Effector CD4-positive, alpha-beta T cell (primary cell): ENCODE data around the gene JADE2.
A peak's percentile ranks its signal among the peaks of the same experiment; 100 is the strongest.

ENCODE experiments used
- DNase-seq: peaks from one replicate; pipeline ENCODE4 v3.0.0-alpha.2; 2020

Gene JADE2

DNA sequence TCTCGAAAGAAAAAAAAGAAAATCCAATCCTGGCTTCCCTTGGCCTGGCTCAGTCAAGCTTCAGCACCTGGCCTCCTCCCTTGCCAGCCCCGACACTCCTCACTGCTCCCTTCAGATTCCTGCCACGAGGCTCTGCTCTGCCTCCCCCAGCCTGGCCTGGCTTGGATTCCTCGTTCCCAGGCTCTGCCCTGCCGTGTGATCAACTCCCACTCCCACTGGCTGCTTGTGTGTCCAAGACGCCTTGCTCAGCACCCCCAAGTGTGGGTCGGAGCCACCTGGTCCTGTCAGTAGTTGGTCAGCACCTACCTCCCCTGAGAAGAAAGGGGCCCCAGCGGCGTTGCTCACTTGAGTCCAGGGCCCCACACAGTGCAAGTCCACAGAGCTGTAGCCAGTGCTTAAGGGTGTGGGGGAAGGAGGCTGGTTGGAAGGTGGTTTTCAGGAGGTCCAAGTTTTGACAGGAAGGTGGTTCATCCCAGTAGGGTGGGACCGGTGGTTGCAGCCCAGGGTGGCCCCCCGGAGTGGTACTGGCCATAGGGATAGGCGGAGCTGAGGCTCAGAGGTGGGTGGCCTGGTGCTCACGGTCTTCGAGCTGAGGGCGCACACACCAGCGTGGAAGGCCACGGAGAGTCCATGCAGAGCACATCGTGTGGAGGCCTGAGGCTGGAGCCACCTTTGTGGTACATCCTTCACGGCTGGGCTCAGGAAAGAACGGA, 46.4 kb downstream of the JADE2 start:
- DNase-seq = no peak

DNA sequence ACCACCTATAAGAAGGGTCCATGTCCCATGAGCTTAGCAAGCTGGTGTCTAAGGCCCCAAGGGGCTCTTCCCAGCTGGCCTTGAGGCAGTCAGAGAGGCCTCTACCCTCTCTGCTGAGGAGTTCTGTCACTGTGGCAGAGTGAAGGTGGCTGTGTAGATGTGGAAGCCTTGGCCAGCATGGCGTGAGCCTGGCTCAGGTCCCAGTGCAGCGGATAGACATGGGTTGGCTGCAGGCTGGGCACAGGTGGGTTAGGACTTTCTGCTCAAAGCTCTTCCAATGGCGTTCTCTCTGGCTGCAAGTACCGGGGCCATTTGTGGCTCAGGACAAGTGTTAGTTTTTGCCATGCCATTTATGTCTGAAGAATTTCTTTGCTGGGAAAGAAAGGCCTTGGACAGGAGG, 47.3 kb downstream of the JADE2 start:
- no peak for DNase-seq

DNA sequence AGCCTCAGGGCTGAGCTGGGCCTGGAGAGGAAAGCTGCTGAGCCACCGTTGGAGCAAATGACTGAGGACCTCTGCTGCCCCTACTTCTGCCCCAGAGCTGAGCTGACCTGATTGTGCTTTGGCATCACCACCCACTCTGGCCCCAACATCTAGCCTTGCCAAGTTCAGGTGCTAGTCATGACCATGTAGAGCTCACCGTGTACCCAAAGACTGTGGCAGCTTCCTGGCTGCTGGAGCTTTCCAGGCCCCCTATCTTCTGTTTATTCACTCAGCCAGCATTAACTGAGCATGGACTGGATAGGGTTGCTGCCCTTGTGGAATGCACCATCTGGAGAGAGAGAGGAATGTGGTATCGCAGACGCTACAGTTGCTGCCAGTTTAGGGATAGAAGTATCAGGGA, 49.1 kb downstream of the JADE2 start:
- no peak for DNase-seq

DNA sequence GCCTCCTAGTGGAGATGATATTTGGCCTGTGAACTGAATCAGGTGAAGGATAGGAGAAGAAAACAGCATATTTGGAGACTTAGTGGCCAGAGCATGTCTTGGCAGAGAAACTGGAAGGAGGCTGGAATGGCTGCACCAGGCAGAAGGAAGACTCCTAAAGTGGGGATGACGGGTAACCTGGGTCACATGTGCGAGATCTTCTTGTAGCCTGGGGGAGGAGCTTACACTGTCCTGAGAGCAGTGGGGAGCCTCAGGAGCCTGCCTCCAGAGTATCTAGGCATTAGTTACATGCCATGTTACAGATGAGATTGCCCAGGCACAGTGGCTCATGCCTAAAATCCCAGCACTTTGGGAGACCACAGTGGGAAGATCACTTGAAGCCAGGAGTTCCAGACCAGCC, 49.8 kb downstream of the JADE2 start:
- DNase-seq = no peak

DNA sequence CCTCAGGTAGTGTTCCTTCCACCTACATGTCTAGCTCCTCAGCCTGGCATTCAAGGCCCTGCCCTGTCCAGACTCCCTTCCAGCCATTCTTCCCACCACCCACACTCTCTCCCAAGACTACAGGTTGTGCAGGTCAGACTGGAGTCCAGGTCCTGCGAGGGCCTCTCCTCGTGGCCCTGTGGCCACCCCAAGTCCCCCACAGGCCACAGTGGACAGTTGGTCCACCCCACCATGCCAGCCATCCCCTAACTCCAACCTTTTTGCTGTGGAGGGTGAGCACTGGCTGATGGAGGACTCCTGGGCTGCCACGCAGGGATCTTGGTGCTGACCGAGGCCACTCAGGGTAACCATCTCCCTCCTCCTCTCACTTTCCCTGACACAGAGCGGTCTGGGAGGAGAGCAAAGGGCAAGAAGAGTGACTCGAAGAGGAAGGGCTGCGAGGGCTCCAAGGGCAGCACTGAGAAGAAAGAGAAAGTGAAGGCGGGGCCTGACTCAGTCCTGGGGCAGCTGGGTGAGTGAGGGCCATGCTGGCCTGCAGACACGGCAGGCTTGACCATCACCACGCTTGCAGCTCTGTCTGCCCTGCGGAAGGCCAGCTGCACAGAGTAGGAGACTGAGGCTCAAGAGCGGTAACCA, 51.0 kb downstream of the JADE2 start:
- no peak for DNase-seq

DNA sequence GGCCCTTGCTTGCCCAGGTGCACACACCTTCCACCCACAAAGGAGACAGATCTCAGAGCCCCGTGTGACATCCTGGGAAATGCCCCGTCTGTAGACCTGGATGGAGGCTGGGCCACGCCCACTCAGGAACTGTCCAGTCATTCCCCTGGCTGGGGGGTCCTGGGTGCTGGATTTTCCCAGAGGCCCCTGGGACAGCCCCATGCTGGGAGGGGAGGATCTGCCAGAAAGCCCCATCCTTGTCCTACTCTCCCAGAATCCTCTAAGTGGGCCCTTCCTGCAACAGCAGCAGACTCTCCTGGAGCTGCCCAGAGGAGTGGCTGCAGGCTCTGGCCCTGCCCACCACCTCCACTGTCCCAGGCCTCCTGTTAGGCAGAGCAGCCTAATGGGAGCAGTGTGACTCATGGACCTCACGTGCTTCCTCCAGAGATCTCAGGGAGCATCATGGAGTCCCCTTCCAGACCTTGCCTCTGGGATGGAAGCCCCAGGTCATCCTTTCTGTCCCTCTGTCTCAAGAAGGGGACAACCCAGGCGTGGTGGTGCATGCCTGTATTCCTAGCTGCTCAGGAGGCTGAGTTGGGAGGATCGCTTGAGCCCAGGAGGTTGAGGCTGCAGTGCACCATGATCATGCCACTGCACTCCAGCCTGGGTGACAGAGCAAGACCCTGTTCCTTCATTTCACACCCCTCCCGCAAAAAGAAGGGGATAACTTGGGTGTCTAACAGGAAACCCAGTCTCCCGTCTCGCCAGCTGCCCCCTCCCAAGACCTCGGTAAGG, 51.7 kb downstream of the JADE2 start:
- DNase-seq = no peak

DNA sequence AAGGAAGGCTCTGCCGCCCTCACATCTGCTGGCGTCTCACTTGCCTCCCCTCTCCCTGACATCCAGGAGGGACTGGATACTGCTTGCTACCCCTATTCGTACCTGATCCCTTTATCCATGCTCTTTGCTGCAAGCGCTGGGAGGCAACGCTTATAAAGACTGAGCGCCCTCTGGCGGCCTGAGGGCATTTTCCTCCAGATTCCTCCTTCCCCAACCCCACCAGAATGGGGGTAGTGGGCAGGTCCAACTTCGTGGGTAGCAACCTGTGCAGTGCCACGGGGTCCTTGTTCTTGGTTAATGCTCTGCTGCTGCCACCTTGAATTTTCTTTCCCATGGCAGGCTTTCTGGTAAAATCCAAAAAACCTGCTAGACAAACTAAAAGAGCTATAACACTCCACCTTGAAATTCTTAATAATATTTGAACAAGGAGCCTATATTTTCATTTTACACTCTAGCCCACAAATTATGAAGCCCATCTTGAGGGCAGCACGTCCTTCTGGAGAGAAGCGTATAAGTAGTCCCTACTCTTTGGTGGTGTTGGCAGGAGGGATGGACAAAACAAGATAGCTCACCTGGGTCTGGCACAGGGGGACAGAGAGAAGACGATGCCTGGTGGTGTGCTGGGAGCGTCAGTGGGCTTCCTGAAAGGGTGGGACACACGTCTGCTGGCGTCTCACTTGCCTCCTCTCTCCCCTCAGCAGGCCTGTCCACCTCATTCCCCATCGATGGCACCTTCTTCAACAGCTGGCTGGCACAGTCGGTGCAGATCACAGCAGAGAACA, 52.5 kb downstream of the JADE2 start:
- peak; percentile 69 for DNase-seq

DNA sequence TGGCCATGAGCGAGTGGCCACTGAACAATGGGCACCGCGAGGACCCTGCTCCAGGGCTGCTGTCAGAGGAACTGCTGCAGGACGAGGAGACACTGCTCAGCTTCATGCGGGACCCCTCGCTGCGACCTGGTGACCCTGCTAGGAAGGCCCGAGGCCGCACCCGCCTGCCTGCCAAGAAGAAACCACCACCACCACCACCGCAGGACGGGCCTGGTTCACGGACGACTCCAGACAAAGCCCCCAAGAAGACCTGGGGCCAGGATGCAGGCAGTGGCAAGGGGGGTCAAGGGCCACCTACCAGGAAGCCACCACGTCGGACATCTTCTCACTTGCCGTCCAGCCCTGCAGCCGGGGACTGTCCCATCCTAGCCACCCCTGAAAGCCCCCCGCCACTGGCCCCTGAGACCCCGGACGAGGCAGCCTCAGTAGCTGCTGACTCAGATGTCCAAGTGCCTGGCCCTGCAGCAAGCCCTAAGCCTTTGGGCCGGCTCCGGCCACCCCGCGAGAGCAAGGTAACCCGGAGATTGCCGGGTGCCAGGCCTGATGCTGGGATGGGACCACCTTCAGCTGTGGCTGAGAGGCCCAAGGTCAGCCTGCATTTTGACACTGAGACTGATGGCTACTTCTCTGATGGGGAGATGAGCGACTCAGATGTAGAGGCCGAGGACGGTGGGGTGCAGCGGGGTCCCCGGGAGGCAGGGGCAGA, 53.3 kb downstream of the JADE2 start:
- DNase-seq = no peak

DNA sequence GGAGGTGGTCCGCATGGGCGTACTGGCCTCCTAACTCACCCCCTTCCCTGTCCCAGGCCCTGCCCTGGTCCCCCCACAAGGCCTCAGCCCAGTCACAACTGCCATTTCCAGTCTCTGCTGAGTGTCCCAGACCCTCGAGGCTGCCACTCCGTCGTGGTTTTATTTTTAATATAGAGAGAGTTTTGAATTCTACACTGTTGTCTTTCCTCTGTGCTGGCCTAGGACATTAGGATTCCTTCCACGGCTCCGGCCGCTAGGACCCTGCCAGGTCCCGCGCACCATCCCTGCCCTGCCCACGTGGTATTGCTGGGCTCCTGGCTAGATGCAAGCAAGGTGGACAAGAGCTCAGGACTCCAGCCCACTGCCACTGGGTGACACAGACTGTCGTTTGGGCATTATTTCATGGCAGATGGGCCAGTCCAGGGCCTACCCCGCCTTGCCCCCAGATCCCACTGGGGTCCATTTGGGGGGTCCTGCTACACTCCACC, 53.9 kb downstream of the JADE2 start:
- DNase-seq = no peak

DNA sequence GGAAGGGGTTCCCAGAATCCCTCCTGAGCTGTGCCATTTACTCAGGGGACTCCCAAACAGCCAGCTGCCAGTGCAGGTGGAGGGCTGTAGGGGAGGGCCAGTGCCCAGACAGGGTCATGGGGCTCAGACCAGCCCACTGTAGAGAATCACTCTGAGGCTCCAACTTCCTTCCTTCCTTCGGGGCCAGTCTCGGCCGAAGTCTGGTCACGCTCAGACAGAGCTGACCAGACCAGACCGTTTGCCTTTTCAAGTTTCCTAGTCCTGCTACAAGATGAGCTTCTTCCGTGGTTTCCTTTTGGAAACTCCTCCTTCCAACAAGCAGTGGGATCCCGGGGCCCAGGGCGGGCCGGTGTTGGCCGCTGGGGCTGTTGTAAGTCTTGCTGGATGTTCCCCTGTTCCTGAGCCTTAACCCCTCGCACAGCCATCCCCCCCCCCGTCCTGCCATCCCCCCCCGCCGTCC, 54.6 kb downstream of the JADE2 start:
- DNase-seq = no peak

DNA sequence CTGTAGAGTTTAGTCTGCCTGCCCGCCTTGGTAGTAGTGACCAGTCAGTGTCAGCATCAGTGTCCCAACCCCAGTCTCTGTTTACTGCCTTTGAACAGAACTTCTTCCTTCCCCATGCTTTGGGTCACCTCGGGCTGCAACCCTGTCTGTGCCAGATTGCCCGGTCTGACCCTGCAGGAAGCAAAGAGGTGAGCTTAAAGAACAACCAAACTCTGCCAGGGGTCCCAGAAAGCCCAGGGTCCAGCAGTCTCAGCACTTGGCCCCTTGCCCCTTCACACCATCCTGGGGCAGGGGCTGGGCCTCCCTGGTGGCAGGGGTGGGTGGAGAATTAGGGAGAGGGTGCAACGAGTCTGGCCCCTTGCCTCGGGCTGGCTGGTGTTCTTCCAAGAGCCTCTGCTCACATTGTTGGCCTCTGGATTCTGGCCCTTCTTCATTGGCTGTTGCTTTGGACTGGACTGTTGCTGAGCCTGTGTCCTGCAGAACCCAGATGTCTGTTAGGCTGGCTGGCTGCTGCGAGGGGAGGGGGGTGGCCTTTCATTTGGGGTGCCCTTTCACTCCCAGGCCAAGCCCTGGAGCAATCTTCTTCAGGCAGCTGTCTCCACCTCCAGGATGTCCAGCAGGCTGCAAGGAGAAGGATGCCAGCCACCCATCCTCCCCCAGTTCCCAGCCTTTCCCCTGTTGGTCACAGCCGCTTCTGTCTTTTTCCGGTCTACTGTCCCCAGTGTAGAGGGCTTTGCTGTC, 55.9 kb downstream of the JADE2 start:
- DNase-seq = no peak

DNA sequence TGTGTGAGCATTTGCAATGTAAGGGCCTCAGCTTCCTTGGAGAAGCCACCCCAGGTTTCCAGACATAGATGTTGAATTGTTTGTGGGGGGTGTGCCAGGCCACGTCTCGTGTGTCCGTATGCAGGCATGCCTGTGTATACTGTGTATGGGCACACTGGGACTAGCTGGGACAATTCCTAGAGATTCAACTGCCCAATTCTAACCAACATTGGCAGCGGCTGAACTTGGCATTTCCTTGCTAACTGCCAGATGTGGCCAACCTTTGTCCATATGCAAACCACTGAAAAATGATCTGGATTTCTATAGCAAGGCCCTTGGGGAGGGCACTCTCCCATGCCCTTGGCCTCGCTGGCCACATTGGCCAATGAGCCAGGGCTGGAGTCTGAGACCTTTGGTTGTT, 56.8 kb downstream of the JADE2 start:
- no peak for DNase-seq

DNA sequence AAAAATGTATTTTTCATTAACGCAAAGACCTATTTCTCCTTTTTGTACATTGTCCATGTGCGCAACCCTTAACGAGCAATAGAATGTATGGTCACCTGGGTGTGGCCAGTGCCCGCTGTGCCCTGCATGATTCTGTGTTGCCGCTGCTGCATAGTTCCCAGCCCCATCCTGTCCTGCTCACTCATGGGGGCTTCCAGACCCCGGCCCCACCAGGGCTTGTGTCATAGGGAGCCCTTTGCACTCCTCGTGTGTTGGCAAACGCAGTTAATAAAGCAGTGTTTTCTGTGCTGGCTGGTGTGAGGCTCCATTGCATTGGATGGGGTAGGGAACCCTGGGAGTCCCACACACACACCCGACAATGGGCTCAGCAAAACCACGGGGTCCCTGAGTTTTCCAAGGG, 57.5 kb downstream of the JADE2 start:
- no peak for DNase-seq

DNA sequence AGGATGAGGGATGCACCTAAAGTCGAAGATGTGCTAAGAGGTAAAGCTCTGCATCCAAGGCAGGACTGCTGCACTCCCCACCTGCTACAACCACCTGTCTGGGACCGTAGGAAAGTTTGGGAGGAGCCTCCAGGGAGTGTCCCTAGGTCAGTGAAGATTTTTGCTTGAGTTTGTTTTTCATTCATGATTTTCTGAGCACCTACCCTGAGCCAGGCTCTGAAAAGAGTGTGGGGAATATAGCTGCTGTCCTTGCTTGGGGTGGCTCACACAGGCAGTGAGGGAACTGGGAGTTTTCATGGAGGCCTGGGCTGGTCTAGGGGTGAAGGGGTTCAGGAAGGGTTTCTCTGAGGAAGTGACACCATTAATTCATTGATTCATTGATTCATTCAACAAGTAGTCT, 58.3 kb downstream of the JADE2 start:
- DNase-seq = no peak

DNA sequence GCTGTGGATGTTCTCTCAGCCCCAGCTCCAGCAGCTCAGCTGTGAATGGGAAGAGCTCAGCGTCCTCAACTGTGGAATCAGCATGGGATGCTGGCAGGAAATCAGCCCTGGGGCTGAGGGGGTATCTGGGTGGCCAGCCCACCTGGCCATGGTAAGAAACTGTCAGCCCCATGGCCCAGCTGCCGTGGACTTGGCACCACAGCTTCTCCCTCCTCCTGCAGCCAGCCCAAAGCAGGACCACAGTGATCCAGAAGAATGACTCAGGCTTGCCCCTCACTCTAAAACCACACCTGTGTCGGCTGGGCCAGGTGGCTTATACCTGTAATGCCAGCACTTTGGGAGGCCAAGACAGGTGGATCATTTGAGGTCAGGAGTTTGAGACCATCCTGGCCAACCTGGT, 59.2 kb downstream of the JADE2 start:
- DNase-seq = no peak

DNA sequence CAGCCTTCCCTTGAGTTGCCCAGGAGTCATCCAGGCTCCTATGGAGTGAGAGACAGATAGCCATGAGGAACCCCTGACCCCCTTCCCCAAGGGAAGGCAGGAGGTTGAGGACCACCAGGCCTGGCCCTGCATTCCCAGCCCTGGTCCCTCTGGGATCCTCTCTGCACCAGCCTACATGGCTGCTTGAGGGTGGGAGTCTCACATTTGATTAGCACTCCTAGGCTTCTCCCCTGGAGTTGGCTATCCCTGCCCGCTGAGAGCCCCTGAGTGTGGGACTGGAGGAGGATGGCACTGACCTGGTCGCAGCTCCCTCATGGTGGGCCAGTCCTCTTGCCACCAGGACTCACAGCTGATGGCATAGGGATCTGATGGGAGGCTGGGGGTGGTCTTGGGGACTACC, 60.5 kb downstream of the JADE2 start:
- no peak for DNase-seq

DNA sequence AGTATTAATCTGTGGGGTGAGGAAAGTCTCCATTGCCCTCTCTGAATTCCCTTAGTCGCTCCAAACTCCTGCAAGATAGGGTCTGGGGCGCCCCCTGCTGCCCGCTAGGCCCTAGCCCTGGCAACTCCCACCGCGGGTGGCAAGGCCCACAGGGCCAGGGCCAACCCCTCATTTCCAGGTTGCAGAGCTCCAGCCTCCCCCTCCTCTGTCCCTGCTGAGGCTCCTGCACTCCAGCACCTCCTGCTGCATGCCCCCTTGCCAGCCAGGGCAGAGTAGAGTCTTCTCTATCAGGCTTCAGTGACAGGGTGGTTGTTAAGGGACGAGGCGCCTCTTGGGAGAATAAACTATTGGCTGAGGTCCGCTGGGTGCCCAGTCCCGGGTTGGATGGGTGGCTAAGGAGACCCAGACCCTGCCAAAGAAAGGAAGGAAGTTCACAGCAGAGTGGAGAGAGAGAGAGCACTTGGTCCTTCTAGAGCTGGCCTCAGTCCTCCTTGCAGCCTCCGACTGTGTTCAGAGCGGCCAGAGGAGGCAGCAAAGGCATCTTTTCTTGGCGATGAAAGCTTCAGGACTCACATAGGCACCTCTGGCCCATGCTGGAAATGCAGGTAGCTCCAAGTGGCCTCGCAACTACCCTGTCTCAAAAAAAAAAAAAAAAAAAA, 61.5 kb downstream of the JADE2 start:
- DNase-seq = peak; percentile 75

DNA sequence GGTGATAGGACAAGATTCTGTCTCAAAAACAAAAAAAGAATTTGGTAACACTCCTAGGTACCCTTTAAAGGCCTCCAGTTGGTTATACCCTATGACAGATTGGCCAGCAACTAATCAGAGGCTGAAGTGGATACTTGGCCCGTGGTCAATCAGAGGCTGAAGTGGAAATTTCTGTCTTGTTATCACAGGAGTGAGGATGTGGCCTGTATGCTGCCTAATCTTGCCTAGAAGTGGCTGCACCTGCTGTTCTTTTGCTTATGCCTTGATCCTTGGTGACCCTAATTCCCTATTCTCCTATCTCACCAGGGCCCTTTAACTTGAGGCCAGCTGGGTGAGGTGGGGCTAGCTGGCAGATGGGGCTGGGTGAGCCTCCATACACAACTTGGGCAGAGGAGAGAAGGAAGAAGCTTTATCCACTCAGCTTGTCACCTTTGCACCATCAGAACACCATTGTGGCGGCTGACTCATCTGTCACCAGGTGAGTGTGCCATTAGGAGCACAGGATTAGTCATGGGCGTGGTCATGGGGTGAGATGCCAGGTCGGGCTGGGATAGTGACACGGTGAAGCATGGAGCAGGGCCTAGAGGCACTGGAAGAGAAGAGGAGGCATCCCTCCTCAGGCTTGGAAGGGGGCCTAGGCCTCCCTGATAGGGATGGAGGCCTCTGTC, 65.7 kb downstream of the JADE2 start:
- DNase-seq = no peak

DNA sequence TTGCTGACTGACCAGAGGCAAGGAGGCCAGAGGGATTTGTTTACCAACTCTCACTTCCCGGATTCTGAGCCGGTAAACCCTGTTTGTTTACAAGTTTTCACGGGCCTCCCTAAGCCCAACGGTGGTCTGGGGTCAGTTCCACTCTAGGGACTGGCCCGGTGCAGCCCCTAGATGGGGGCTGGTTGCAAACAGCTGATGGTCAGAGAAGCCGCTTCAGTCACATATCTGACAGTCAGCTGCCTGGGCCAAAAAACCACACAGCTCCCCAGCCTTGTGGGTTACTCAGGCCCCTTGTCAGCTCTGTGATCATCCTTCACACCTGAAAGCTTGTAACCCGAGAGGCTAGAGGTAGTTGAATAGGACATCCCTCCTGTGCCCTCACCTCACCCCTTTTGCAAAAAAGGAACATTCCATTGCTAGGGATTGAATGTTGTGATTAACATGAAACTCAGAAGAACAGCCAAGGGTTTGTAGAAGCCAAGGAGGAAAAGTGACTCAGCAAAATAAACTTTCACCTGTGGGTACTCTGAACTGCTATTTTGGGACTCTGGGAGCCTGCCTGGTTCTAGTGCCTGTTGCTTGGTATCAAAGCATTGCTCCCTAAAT, 66.8 kb downstream of the JADE2 start:
- DNase-seq = no peak

DNA sequence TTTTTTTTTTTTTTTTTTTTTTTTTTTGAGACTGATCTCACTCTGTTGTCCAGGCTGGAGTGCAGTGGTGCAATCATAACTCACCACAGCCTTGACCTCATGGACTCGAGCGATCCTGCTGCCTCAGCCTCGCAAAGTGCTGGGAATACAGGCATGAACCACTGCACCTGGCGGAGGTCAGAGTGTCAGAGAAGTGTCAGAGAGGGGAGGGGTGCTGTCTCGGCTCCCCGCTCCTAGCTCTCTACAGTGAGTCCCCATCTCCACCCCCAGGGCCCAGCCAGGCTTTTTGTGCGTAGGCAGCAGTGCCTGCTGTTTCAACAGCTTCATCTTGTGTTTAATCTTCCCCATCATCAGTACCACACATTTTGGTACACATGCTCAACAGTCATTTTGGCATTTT, 68.9 kb downstream of the JADE2 start:
- no peak for DNase-seq
